ENCODE data around the gene SEPTIN10.

Gene SEPTIN10

DNA sequence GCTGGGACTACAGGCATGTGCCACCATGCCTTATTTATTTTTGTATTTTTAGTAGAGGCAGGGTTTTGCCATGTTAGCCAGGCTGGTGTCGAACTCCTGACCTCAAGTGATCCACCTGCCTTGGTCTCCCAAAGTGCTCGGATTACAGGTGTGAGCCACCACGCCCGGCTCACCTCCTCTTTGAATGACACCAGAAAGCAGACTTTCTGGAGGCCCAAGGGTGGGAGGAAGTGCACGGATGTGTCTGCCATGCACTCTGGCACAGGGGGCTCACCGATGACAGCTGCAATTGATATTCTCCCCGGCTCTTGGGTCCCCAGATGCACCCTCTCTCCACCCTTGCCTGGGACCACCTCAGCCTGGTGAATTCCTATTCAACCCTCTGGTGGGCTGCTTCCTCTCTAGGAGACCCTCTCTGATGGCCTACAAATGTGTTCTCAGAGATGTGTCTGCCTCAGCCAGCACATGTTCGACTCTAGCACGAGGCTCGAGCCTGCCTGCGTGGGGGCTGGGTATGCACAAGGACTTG, 87.3 kb downstream of the SEPTIN10 start:
- TF ChIP-seq, protein P1, sequence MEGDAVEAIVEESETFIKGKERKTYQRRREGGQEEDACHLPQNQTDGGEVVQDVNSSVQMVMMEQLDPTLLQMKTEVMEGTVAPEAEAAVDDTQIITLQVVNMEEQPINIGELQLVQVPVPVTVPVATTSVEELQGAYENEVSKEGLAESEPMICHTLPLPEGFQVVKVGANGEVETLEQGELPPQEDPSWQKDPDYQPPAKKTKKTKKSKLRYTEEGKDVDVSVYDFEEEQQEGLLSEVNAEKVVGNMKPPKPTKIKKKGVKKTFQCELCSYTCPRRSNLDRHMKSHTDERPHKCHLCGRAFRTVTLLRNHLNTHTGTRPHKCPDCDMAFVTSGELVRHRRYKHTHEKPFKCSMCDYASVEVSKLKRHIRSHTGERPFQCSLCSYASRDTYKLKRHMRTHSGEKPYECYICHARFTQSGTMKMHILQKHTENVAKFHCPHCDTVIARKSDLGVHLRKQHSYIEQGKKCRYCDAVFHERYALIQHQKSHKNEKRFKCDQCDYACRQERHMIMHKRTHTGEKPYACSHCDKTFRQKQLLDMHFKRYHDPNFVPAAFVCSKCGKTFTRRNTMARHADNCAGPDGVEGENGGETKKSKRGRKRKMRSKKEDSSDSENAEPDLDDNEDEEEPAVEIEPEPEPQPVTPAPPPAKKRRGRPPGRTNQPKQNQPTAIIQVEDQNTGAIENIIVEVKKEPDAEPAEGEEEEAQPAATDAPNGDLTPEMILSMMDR (conservative IDR thresholded peaks at IDR 0.05; ENCODE audit: low read depth, low read length), result no peak
- H3K4me3 ChIP-seq (ENCODE audit: low read depth, low read length), result no peak overlapping the region
- no peak for DNase-seq (ENCODE audit: low read depth)

DNA sequence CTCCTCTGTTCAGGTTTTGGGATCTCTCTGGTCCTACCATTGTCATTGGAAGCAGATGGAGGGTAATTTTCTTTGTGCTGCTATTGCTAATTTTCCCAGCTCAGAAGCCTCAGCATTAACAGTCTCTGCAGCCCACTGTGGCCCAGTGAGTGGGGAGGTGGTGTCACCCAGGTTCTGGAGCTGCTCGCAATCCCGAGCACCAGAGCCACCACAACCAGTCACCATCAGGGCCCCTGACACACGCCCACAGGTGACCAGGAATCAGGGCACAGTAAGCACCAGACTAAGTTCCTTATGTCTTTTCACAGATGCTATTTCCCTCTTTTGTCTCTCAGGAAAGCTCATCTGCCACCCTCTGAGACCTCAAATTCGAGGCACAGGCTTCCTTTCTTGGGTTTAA, 87.9 kb downstream of the SEPTIN10 start:
- no peak for DNase-seq (ENCODE audit: low read depth)
- TF ChIP-seq, protein P1 (conservative IDR thresholded peaks at IDR 0.05; ENCODE audit: low read depth, low read length), result no peak
- no peak overlapping the region for H3K4me3 ChIP-seq (ENCODE audit: low read depth, low read length)

DNA sequence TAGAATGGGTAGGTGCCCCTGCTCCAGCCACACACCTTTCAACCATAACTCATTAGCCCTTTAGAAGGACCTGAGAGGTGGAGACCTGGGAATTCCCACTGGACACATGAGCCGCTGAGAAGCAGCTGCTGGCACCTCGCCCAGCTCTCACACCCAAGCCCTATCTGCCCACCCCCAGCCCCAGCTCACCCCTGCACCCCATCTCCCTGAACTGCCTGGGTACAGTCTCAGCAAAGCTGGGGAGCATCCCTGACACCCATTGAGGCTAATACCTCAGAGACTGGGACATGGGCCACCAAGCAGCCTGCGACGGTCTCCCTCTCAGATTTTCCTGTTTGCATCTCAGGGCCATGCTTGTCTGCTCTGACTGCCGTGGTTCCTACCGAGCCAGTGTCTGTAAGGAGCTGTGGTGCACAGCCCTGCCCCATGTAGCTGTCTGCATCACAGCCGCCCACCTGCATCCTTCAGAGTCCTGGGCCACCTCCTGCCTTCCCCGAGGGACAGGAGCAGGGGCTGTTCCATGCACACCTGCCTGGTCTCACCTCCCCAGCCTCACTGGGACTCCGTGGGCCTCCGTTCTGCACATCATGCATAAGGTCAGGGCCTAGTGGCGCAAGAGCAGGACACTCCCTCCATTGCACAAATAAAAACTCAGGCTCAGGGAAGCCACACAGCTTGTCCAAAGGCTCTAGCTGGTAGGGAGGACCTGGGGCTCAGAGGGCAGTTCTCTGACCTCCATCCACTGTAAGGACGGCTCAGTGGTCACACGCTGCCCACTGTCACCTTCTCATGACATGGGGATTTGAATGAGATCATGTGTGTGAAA, 90.0 kb downstream of the SEPTIN10 start:
- TF ChIP-seq, protein P1 (conservative IDR thresholded peaks at IDR 0.05; ENCODE audit: low read depth, low read length), result no peak
- DNase-seq (ENCODE audit: low read depth), result no peak
- no peak overlapping the region for H3K4me3 ChIP-seq (ENCODE audit: low read depth, low read length)

GRCh38 chr2:109523121-109523520, 90.6 kb downstream of the SEPTIN10 start:
- TF ChIP-seq, protein P1 (conservative IDR thresholded peaks at IDR 0.05; ENCODE audit: low read depth, low read length), result no peak
- no peak for DNase-seq (ENCODE audit: low read depth)
- H3K4me3 ChIP-seq (ENCODE audit: low read depth, low read length), result no peak overlapping the region

DNA sequence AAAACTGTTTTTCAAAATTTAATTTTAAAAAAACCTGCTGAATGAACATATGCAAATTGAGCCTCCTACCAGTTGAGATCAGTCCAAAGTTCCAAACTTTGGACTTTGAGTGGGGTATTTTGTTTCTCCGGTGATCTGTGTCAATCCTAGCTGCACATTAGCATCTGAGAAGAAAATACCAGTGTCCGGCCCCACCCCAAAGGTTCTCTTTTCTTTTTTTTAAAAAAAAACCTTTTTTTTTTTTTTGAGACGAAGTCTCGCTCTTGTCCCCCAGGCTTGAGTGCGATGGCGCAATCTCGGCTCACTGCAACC, 91.7 kb downstream of the SEPTIN10 start:
- H3K4me3 ChIP-seq (ENCODE audit: low read depth, low read length), result no peak overlapping the region
- no peak for DNase-seq (ENCODE audit: low read depth)
- TF ChIP-seq, protein P1 (conservative IDR thresholded peaks at IDR 0.05; ENCODE audit: low read depth, low read length), result no peak

- DNase-seq (ENCODE audit: low read depth), result no peak
- no peak overlapping the region for H3K4me3 ChIP-seq (ENCODE audit: low read depth, low read length)
- TF ChIP-seq, protein P1 (conservative IDR thresholded peaks at IDR 0.05; ENCODE audit: low read depth, low read length), result no peak
These were observed 92.3 kb downstream of the SEPTIN10 start for GRCh38 chr2:109521233-109522062.
